Measurements from ENCODE around the gene PPCS. TPM values are rescaled to one million over a fixed set of nuclear protein-coding genes. Genes with fewer than 3 reads are reported as not detected.
"Not testable (repeated sequence)": the region's sequence is repeated elsewhere in the genome, so short reads cannot be mapped to it uniquely, and the experiment has no call there.

Gene PPCS
- total RNA-seq, 1 experiment from 2014 or later: 30.3 TPM

DNA sequence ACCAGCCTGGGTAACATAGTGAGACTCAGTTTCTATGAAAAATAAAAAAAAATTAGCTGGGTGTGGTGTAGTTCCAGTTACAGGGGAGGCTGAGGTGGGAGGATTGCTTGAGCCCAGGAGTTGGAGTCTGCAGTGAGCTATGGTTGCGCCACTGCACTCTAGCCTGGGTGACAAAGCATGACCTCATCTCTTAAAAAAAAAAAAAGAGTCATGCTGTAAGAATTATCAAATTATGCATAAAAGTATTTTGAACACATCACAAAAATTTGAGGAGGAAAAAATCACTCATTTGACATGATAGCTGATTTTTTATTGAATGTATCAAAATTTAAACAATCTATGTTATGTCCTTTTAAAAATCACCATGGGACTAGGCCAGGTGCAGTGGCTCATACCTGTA lies 24.6 kb downstream of the PPCS start:
- no peak for DNase-seq
- Histone ChIP-seq H3K4me3 (no peak overlapping the region), H3K9me3 (no peaks in the 10 kb centered on the region), H3K27me3 (no peaks in the 10 kb centered on the region), H3K36me3 (no peaks in the 10 kb centered on the region)

DNA sequence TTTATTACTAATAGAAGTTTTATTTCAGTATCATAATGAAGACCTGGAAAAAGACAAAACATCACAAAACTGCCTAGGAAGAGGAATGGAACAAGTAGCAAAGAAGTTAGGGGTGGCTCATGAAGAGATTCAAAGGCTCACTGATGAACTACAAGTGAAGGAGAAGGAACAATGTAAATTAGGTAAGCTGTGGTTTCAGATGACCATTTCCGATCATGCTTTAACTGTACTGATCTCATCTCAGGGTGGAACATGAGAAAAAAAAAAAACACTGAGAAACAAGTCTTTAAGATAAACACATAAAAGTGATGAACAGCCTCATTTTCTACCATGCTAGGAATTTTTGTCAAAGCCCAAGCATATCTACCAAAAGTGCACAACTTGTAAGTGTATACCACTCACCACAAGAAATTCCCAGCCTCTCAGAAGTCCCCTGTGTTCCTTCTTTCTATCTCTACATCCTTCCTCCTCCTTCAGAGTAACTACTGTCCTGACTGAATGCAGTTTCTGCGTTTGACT lies 26.4 kb downstream of the PPCS start:
- Histone ChIP-seq H3K4me3 (no peak overlapping the region), H3K27me3 (no peaks in the 10 kb centered on the region), H3K36me3 (no peaks in the 10 kb centered on the region), H3K9me3 (no peaks in the 10 kb centered on the region)
- DNase-seq: no peak

DNA sequence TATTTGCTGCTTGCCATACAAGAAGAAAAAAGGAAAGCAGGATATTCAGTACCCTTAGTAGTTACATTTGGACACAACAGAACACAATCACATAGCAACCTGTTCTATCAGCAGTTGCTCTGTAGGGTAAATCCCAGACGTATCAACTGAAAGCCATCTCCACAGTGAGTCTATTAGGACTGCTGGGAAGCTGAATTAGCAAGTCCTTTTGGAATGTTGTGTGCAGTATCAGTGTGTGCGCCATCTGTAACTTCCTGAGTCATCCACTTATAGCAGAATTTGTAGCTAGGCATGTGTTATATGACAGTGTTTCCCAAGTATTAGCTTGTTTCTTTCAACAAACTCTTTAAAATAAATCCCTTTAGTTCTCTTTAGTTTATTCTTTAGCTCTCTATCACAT lies 28.0 kb downstream of the PPCS start:
- Histone ChIP-seq H3K27me3 (no peaks in the 10 kb centered on the region), H3K36me3 (no peaks in the 10 kb centered on the region), H3K9me3 (no peaks in the 10 kb centered on the region), H3K4me3 (no peak overlapping the region)
- DNase-seq: peak; percentile 16

DNA sequence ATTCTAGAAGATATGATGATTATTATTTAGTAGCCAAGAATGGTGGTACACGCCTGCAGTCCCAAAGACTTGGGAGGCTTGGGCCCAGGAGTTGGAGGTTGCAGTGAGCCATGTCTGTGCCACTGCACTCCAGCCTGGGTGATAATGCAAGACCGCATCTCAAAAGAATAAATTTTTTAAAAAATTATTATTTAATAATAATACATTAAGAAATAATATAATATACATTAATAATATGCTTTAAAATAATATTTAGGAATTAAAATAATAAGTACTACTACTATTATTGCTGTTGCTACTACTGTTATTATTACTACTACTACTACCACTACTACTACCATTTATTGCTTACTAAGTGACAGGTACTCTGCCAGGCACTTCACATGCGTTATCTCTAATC lies 33.9 kb downstream of the PPCS start:
- no peaks in the 10 kb centered on the region for H3K27me3 ChIP-seq
- no peak overlapping the region for H3K4me3 ChIP-seq
- no peak for DNase-seq
- H3K9me3 ChIP-seq: no peaks in the 10 kb centered on the region
- H3K36me3 ChIP-seq: no peaks in the 10 kb centered on the region

DNA sequence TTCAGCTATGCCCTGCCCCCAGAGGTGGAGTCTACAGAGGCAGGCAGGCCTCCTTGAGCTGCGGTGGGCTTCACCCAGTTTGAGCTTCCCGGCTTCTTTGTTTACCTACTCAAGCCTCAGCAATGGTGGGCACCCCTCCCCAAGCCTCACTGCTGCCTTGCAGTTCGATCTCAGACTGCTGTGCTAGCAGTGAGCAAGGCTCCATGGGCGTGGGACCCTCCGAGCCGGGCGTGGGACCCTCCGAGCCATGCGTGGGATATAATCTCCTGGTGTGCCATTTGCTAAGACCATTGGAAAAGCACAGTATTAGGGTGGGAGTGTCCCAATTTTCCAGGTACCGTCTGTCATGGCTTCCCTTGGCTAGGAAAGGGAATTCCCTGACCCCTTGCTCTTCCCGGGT lies 45.7 kb downstream of the PPCS start:
- peaks cover 14% of the 10 kb centered on the region for H3K9me3 ChIP-seq
- DNase-seq, H3K36me3 ChIP-seq, H3K4me3 ChIP-seq, H3K27me3 ChIP-seq: not testable (repeated sequence)

DNA sequence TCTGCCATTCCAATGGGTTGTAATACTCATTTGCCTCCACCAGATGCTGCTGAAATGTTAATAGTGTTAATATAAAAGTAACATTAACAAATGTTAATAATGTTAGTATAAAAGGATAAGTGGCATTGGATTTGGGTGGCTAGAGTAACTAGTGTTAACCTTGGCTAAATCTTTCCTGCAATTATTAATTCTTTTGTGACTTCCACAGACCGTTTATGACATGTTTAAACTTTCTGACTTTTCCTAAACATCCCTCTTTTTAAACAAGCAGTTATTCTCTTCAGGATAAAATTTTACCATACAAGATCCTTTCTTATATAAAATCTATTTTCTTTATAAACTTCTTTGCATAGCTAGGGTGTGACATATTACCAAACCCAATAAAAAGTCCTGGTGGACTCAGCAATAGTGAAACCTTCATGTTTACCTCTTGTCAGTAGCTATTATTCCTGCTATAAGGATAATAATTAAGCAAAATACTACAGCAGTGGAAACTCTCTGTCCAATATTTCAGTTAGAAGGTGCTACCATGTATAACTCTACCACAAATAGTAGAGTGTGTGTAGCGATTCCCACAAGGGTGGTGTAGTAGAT lies 48.3 kb downstream of the PPCS start:
- no peaks in the 10 kb centered on the region for H3K36me3 ChIP-seq
- DNase-seq: no peak
- H3K9me3 ChIP-seq: peaks cover 24% of the 10 kb centered on the region
- no peaks in the 10 kb centered on the region for H3K27me3 ChIP-seq
- H3K4me3 ChIP-seq: no peak overlapping the region

DNA sequence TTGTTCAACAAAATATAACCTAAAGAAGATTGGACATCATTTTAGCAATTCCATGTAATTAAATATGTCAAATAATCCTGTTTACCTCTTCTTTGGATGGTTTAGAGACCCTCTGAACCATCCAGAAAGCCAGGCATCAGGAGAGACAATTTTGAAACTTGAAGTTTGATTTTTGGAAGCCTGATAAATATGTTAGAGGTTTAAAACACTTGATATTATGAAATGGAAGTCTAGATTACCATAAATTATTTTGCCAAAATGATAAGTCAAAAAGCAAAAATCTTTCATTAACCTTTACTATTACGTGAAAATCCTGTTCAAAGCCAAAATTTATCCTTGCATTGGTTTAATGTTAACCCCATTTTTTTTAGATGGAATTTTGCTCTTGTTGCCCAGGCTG lies 50.2 kb downstream of the PPCS start:
- Histone ChIP-seq H3K4me3 (no peak overlapping the region), H3K9me3 (peaks cover 26% of the 10 kb centered on the region), H3K36me3 (no peaks in the 10 kb centered on the region), H3K27me3 (no peaks in the 10 kb centered on the region)
- no peak for DNase-seq

Other genes starting within 250 kb of the PPCS start
- gene FOXJ3, start 121.3 kb upstream of the PPCS start, total RNA-seq (2014; rRNA removed; shearing (Covaris generic); ENCODE audit: low replicate concordance): 27.5 and 28.7 TPM in 2 replicates
- gene RIMKLA, start 75.8 kb upstream of the PPCS start, total RNA-seq (2014; rRNA removed; shearing (Covaris generic); ENCODE audit: low replicate concordance): 0.03 TPM in 1 of 2 replicates, not detected in the other
- 0.07 TPM in 1 of 2 replicates, not detected in the other for gene ZMYND12, start 521 bp upstream of the PPCS start, total RNA-seq (2014; rRNA removed; shearing (Covaris generic); ENCODE audit: low replicate concordance)
- gene CCDC30, start 6.7 kb downstream of the PPCS start, total RNA-seq (2014; rRNA removed; shearing (Covaris generic); ENCODE audit: low replicate concordance): 0.56 TPM in 1 of 2 replicates, not detected in the other
- 79.5 and 110 TPM in 2 replicates for gene PPIH, start 201.9 kb downstream of the PPCS start, total RNA-seq (2014; rRNA removed; shearing (Covaris generic); ENCODE audit: low replicate concordance)
- 1,830 and 1,912 TPM in 2 replicates for gene YBX1, start 225.9 kb downstream of the PPCS start, total RNA-seq (2014; rRNA removed; shearing (Covaris generic); ENCODE audit: low replicate concordance)